ENCODE results near the gene ZNF652. TPM values are rescaled to one million over a fixed set of nuclear protein-coding genes. Genes with fewer than 3 reads are reported as not detected.

Gene ZNF652
- total RNA-seq, 1 experiment from 2014 or later: 18.2 TPM

DNA sequence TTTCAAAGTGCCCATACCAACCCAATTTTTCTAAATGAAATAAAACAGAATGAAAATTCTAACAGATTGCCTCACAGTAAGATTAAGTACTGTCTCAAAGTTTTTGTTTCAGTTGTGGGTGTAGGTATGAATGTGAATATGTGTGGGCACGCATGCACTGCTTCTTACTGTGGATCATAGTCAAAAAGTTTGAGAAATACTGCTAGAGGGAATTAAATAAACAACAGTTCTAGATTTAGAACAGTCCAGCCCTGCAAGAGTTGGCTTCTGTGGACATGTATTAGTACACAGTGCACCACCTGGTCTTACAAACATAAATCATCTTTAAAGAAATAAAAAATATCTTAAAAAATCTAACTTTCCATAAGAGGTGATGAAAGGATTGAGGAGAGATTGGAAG lies 8.4 kb downstream of the ZNF652 start:
- no peak for ATAC-seq
- H3K27me3 ChIP-seq (ENCODE audit: low read length): no peaks in the 10 kb centered on the region
- TF ChIP-seq EZH2phosphoT487 (IDR thresholded peaks at IDR 0.05; ENCODE audit: borderline replicate concordance, low read length): no peak
- TF ChIP-seq, protein P1, sequence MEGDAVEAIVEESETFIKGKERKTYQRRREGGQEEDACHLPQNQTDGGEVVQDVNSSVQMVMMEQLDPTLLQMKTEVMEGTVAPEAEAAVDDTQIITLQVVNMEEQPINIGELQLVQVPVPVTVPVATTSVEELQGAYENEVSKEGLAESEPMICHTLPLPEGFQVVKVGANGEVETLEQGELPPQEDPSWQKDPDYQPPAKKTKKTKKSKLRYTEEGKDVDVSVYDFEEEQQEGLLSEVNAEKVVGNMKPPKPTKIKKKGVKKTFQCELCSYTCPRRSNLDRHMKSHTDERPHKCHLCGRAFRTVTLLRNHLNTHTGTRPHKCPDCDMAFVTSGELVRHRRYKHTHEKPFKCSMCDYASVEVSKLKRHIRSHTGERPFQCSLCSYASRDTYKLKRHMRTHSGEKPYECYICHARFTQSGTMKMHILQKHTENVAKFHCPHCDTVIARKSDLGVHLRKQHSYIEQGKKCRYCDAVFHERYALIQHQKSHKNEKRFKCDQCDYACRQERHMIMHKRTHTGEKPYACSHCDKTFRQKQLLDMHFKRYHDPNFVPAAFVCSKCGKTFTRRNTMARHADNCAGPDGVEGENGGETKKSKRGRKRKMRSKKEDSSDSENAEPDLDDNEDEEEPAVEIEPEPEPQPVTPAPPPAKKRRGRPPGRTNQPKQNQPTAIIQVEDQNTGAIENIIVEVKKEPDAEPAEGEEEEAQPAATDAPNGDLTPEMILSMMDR (conservative IDR thresholded peaks at IDR 0.05; ENCODE audit: low read depth, low read length): no peak
- TF ChIP-seq EZH2 (IDR thresholded peaks at IDR 0.05; ENCODE audit: low read length, unreplicated experiment): no peak
- no peak for DNase-seq
- no TSS peak for BruUV-seq (replicated peaks)
- intact Hi-C loops (cut with micrococcal nuclease): no loop called here
- ChIA-PET POLR2A (ENCODE audit: unreplicated experiment) (no interaction called here), CTCF (no interaction called here)
- no peak overlapping the region for H3K27ac ChIP-seq (ENCODE audit: low read length)
- no peak overlapping the region for H3K4me2 ChIP-seq (ENCODE audit: low read length)
- no peak overlapping the region for H3K4me3 ChIP-seq (ENCODE audit: low read length)
- no peaks in the 10 kb centered on the region for H3K36me3 ChIP-seq (ENCODE audit: low read depth, low read length)
- H4K20me1 ChIP-seq (ENCODE audit: low read length): peaks cover 17% of the 10 kb centered on the region; the same call in 1 of the 2 replicates
- peaks cover 4% of the 10 kb centered on the region; the same call in 1 of the 2 replicates for H3K4me1 ChIP-seq (ENCODE audit: insufficient read depth, low read length)
- H3K9me3 ChIP-seq (ENCODE audit: low read length): no peaks in the 10 kb centered on the region
- H3F3A ChIP-seq (ENCODE audit: low read length, unreplicated experiment): no peaks in the 10 kb centered on the region
- no peak overlapping the region for H3K9ac ChIP-seq (ENCODE audit: low read length)
- H2AFZ ChIP-seq (ENCODE audit: low read length): no peak overlapping the region
- H3K9me2 ChIP-seq (replicated peaks; ENCODE audit: low read length): no peaks in the 10 kb centered on the region
- H3K79me2 ChIP-seq (ENCODE audit: low read length): peaks cover 94% of the 10 kb centered on the region

DNA sequence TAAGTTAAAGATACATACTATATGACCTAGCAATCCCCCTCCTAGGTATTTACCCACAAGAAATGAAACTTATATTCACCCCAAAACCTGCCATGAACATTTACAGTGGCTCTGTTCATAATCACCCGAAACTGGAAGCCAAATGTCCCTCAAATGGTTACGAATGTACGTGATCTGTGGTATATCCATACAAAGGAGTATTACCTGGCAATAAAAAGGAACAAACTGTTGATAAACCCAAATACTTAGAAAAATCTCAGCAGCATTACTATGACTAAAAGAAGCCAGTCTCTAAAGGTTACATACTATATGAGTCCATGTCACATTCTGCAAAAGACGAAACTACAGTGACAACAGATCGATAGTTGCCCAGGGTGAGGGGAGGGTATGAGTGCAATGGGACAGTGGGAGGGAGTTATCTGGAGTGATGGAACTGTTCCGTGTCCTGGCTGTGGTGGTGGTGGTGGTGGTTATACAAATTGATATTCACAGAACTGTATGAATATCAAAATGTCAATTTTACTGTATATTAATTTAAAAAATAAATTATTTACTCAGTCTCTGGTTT lies 9.4 kb downstream of the ZNF652 start:
- Histone ChIP-seq H3K4me2 (ENCODE audit: low read length) (no peak overlapping the region), H4K20me1 (ENCODE audit: low read length) (peaks cover 8% of the 10 kb centered on the region; the same call in 1 of the 2 replicates), H3K4me1 (ENCODE audit: insufficient read depth, low read length) (no peaks in the 10 kb centered on the region), H3K27me3 (ENCODE audit: low read length) (no peaks in the 10 kb centered on the region), H3K9me2 (replicated peaks; ENCODE audit: low read length) (no peaks in the 10 kb centered on the region), H3K27ac (ENCODE audit: low read length) (no peak overlapping the region), H3K9ac (ENCODE audit: low read length) (no peak overlapping the region), H3F3A (ENCODE audit: low read length, unreplicated experiment) (no peaks in the 10 kb centered on the region), H3K36me3 (ENCODE audit: low read depth, low read length) (no peaks in the 10 kb centered on the region), H3K4me3 (ENCODE audit: low read length) (no peak overlapping the region), H2AFZ (ENCODE audit: low read length) (no peak overlapping the region), H3K79me2 (ENCODE audit: low read length) (peaks cover 94% of the 10 kb centered on the region), H3K9me3 (ENCODE audit: low read length) (no peaks in the 10 kb centered on the region)
- no TSS peak for BruUV-seq (replicated peaks)
- POLR2A ChIA-PET (ENCODE audit: unreplicated experiment): no interaction called here
- TF ChIP-seq, protein P1 (conservative IDR thresholded peaks at IDR 0.05; ENCODE audit: low read depth, low read length): no peak
- TF ChIP-seq EZH2phosphoT487 (IDR thresholded peaks at IDR 0.05; ENCODE audit: borderline replicate concordance, low read length) (no peak), EZH2 (IDR thresholded peaks at IDR 0.05; ENCODE audit: low read length, unreplicated experiment) (no peak)
- ATAC-seq: no peak
- no peak for DNase-seq
- CTCF ChIA-PET: no interaction called here
- intact Hi-C loops (cut with micrococcal nuclease): no loop called here

DNA sequence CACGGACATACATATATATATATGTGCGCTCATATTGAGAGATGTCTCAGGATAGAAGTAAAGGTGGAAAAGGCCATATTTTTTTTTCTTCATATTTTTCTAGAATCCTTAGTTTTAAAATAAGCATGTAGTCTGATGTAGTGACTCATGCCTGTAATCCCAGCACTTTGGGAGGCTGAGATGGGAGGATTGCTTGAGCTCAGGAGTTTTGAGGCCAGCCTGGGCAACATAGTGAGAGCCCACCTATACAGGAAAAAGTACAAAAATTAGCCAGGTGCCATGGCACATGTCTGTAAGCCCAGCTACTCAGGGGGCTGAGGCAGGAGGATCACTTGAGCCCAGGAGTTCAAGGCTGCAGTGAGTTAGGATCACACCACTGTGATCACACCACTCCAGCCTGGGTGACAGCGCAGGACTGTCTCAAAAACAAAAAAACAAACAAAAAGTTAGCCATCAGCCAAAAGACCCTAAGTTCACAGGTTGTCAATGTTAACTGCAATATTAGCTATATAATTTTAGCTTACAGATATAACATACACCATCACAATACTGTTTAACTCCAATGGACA lies 10.4 kb downstream of the ZNF652 start:
- ATAC-seq (no peak), DNase-seq (no peak)
- no TSS peak for BruUV-seq (replicated peaks)
- H3K27me3 ChIP-seq (ENCODE audit: low read length): no peaks in the 10 kb centered on the region
- no peak overlapping the region for H3K4me3 ChIP-seq (ENCODE audit: low read length)
- no peaks in the 10 kb centered on the region for H3K36me3 ChIP-seq (ENCODE audit: low read depth, low read length)
- H3K9me3 ChIP-seq (ENCODE audit: low read length): no peaks in the 10 kb centered on the region
- H3K9ac ChIP-seq (ENCODE audit: low read length): no peak overlapping the region
- intact Hi-C loops (cut with micrococcal nuclease): no loop called here
- no peak overlapping the region for H2AFZ ChIP-seq (ENCODE audit: low read length)
- TF ChIP-seq, protein P1 (conservative IDR thresholded peaks at IDR 0.05; ENCODE audit: low read depth, low read length): no peak
- TF ChIP-seq EZH2 (IDR thresholded peaks at IDR 0.05; ENCODE audit: low read length, unreplicated experiment) (no peak), EZH2phosphoT487 (IDR thresholded peaks at IDR 0.05; ENCODE audit: borderline replicate concordance, low read length) (no peak)
- no peak overlapping the region for H3K4me2 ChIP-seq (ENCODE audit: low read length)
- peaks cover 94% of the 10 kb centered on the region for H3K79me2 ChIP-seq (ENCODE audit: low read length)
- no peak overlapping the region for H3K27ac ChIP-seq (ENCODE audit: low read length)
- ChIA-PET CTCF (no interaction called here), POLR2A (ENCODE audit: unreplicated experiment) (interaction anchor here (0.7 kb wide), 1 partner anchor 12 kb away, joined by 5 read pairs; no protein-coding TSS in a partner anchor)
- no peaks in the 10 kb centered on the region for H3F3A ChIP-seq (ENCODE audit: low read length, unreplicated experiment)
- H3K4me1 ChIP-seq (ENCODE audit: insufficient read depth, low read length): no peaks in the 10 kb centered on the region
- peaks cover 8% of the 10 kb centered on the region; the same call in 1 of the 2 replicates for H4K20me1 ChIP-seq (ENCODE audit: low read length)
- no peaks in the 10 kb centered on the region for H3K9me2 ChIP-seq (replicated peaks; ENCODE audit: low read length)
